Dendritic cell treated with granulocyte-macrophage colony-stimulating factor and Interleukin-4, amounts not matched to agents 40 ng/mL and 50 ng/mL, for 4 days (primary cell): Measurements from ENCODE around the gene ANKRD31.
"Not testable (repeated sequence)": the region's sequence is repeated elsewhere in the genome, so short reads cannot be mapped to it uniquely, and the experiment has no call there.

Source experiments
- H3K27ac Mint-ChIP-seq: one replicate; pipeline ENCODE4 v1.8.0; 2022; ENCODE audit warnings: mild to moderate bottlenecking, mixed read lengths
- H3K27me3 Mint-ChIP-seq: one replicate; pipeline ENCODE4 v1.8.0; 2022; ENCODE audit warnings: mild to moderate bottlenecking, mixed read lengths
- H3K36me3 Mint-ChIP-seq: one replicate; pipeline ENCODE4 v1.8.0; 2022; ENCODE audit warnings: low read depth, mixed read lengths
- H3K4me1 Mint-ChIP-seq: one replicate; pipeline ENCODE4 v1.8.0; 2022; ENCODE audit warnings: low read depth, mixed read lengths
- H3K4me3 Mint-ChIP-seq: one replicate; pipeline ENCODE4 v1.8.0; 2022; ENCODE audit warnings: mild to moderate bottlenecking, moderate library complexity, mixed read lengths
- H3K9me3 Mint-ChIP-seq: one replicate; pipeline ENCODE4 v1.8.0; 2022; ENCODE audit warnings: mixed read lengths
- intact Hi-C: fragments of 100-400 bp; cut with micrococcal nuclease; formaldehyde crosslinking; loops from one replicate; pipeline ENCODE4 v1.15.0; 2022

The ANKRD31 gene

GRCh38 chr5:75202935-75203334 is 33.7 kb downstream of the ANKRD31 start:
- H3K4me3 Mint-ChIP-seq: no peak overlapping the region
- H3K4me1 Mint-ChIP-seq: no peaks in the 10 kb centered on the region

GRCh38 chr5:75200776-75201175 is 35.9 kb downstream of the ANKRD31 start:
- H3K36me3 Mint-ChIP-seq: no peaks in the 10 kb centered on the region
- H3K4me3 Mint-ChIP-seq: no peak overlapping the region
- no peaks in the 10 kb centered on the region for H3K9me3 Mint-ChIP-seq
- intact Hi-C loops: no loop called here
- H3K27ac Mint-ChIP-seq: no peak overlapping the region
- H3K4me1 Mint-ChIP-seq: no peaks in the 10 kb centered on the region
- H3K27me3 Mint-ChIP-seq: no peaks in the 10 kb centered on the region

More at GRCh38 chr5:75202935-75203334, 33.7 kb downstream of the ANKRD31 start:
- no peaks in the 10 kb centered on the region for H3K36me3 Mint-ChIP-seq
- no peak overlapping the region for H3K27ac Mint-ChIP-seq
- H3K27me3 Mint-ChIP-seq: no peaks in the 10 kb centered on the region
- intact Hi-C loops: no loop called here
- H3K9me3 Mint-ChIP-seq: no peaks in the 10 kb centered on the region

GRCh38 chr5:75199946-75200345 is 36.7 kb downstream of the ANKRD31 start:
- H3K36me3 Mint-ChIP-seq: no peaks in the 10 kb centered on the region
- H3K27me3 Mint-ChIP-seq: no peaks in the 10 kb centered on the region
- no peak overlapping the region for H3K4me3 Mint-ChIP-seq
- intact Hi-C loops: no loop called here
- no peaks in the 10 kb centered on the region for H3K9me3 Mint-ChIP-seq
- H3K27ac Mint-ChIP-seq: no peak overlapping the region
- no peaks in the 10 kb centered on the region for H3K4me1 Mint-ChIP-seq

- intact Hi-C loops: no loop called here
- Mint-ChIP-seq H3K4me3 (no peak overlapping the region), H3K27ac (no peak overlapping the region), H3K27me3 (no peaks in the 10 kb centered on the region), H3K9me3 (no peaks in the 10 kb centered on the region), H3K36me3 (no peaks in the 10 kb centered on the region), H3K4me1 (no peaks in the 10 kb centered on the region)
Measured at GRCh38 chr5:75199071-75199470, 37.6 kb downstream of the ANKRD31 start.

GRCh38 chr5:75197745-75198144 is 38.9 kb downstream of the ANKRD31 start:
- H3K27me3 Mint-ChIP-seq: no peaks in the 10 kb centered on the region
- H3K4me3 Mint-ChIP-seq: no peak overlapping the region
- H3K36me3 Mint-ChIP-seq: no peaks in the 10 kb centered on the region
- intact Hi-C loops: no loop called here
- no peaks in the 10 kb centered on the region for H3K9me3 Mint-ChIP-seq
- no peak overlapping the region for H3K27ac Mint-ChIP-seq
- no peaks in the 10 kb centered on the region for H3K4me1 Mint-ChIP-seq

GRCh38 chr5:75192804-75193203 is 43.9 kb downstream of the ANKRD31 start:
- Mint-ChIP-seq H3K27ac (no peak overlapping the region), H3K4me1 (no peaks in the 10 kb centered on the region), H3K9me3 (no peaks in the 10 kb centered on the region), H3K27me3 (no peaks in the 10 kb centered on the region), H3K4me3 (no peak overlapping the region), H3K36me3 (no peaks in the 10 kb centered on the region)
- intact Hi-C loops: no loop called here

- Mint-ChIP-seq H3K27ac (no peak overlapping the region), H3K9me3 (no peaks in the 10 kb centered on the region), H3K36me3 (no peaks in the 10 kb centered on the region), H3K4me1 (no peaks in the 10 kb centered on the region), H3K4me3 (no peak overlapping the region), H3K27me3 (no peaks in the 10 kb centered on the region)
- intact Hi-C loops: no loop called here
Measured at GRCh38 chr5:75192264-75192663, 44.4 kb downstream of the ANKRD31 start.

GRCh38 chr5:75190227-75190626 is 46.5 kb downstream of the ANKRD31 start:
- Mint-ChIP-seq H3K4me3 (no peak overlapping the region), H3K27ac (no peak overlapping the region), H3K27me3 (no peaks in the 10 kb centered on the region), H3K9me3 (no peaks in the 10 kb centered on the region), H3K4me1 (no peaks in the 10 kb centered on the region), H3K36me3 (no peaks in the 10 kb centered on the region)
- intact Hi-C loops: no loop called here

- intact Hi-C loops: no loop called here
- H3K36me3 Mint-ChIP-seq: no peaks in the 10 kb centered on the region
- H3K4me3 Mint-ChIP-seq: no peak overlapping the region
- H3K27ac Mint-ChIP-seq: no peak overlapping the region
- no peaks in the 10 kb centered on the region for H3K27me3 Mint-ChIP-seq
- H3K4me1 Mint-ChIP-seq: no peaks in the 10 kb centered on the region
- H3K9me3 Mint-ChIP-seq: no peaks in the 10 kb centered on the region
Measured at GRCh38 chr5:75189353-75189752, 47.3 kb downstream of the ANKRD31 start.

GRCh38 chr5:75185763-75186162 is 50.9 kb downstream of the ANKRD31 start:
- H3K36me3 Mint-ChIP-seq: no peaks in the 10 kb centered on the region
- H3K4me1 Mint-ChIP-seq: no peaks in the 10 kb centered on the region
- no peak overlapping the region for H3K4me3 Mint-ChIP-seq
- intact Hi-C loops: no loop called here
- no peaks in the 10 kb centered on the region for H3K27me3 Mint-ChIP-seq
- no peak overlapping the region for H3K27ac Mint-ChIP-seq
- no peaks in the 10 kb centered on the region for H3K9me3 Mint-ChIP-seq

- H3K4me1 Mint-ChIP-seq, H3K4me3 Mint-ChIP-seq, H3K27me3 Mint-ChIP-seq, H3K27ac Mint-ChIP-seq, H3K36me3 Mint-ChIP-seq, intact Hi-C loops: not testable (repeated sequence)
- H3K9me3 Mint-ChIP-seq: peaks cover 38% of the 10 kb centered on the region
Measured at GRCh38 chr5:75176009-75176408, 60.7 kb downstream of the ANKRD31 start.

GRCh38 chr5:75174872-75175271 is 61.8 kb downstream of the ANKRD31 start:
- not testable (repeated sequence) for H3K4me3 Mint-ChIP-seq

GRCh38 chr5:75169516-75169915 is 67.2 kb downstream of the ANKRD31 start:
- Mint-ChIP-seq H3K27ac (no peak overlapping the region), H3K4me1 (no peaks in the 10 kb centered on the region), H3K4me3 (no peak overlapping the region), H3K9me3 (peaks cover 8% of the 10 kb centered on the region), H3K27me3 (no peaks in the 10 kb centered on the region), H3K36me3 (no peaks in the 10 kb centered on the region)
- intact Hi-C loops: no loop called here

More at GRCh38 chr5:75174872-75175271, 61.8 kb downstream of the ANKRD31 start:
- H3K27ac Mint-ChIP-seq, H3K27me3 Mint-ChIP-seq, H3K36me3 Mint-ChIP-seq, H3K4me1 Mint-ChIP-seq, intact Hi-C loops: not testable (repeated sequence)
- peaks cover 38% of the 10 kb centered on the region for H3K9me3 Mint-ChIP-seq

- no peaks in the 10 kb centered on the region for H3K4me1 Mint-ChIP-seq
Measured at GRCh38 chr5:75168026-75168735, 68.5 kb downstream of the ANKRD31 start.

GRCh38 chr5:75167345-75167744 is 69.3 kb downstream of the ANKRD31 start:
- Mint-ChIP-seq H3K4me1 (no peaks in the 10 kb centered on the region), H3K27ac (no peak overlapping the region), H3K9me3 (no peaks in the 10 kb centered on the region), H3K4me3 (no peak overlapping the region), H3K36me3 (no peaks in the 10 kb centered on the region), H3K27me3 (no peaks in the 10 kb centered on the region)
- intact Hi-C loops: no loop called here

More at GRCh38 chr5:75168026-75168735, 68.5 kb downstream of the ANKRD31 start:
- Mint-ChIP-seq H3K36me3 (no peaks in the 10 kb centered on the region), H3K27me3 (no peaks in the 10 kb centered on the region), H3K9me3 (no peaks in the 10 kb centered on the region), H3K4me3 (no peak overlapping the region), H3K27ac (no peak overlapping the region)
- intact Hi-C loops: no loop called here
